ENCODE results near the gene SPPL2A.

SPPL2A gene

DNA sequence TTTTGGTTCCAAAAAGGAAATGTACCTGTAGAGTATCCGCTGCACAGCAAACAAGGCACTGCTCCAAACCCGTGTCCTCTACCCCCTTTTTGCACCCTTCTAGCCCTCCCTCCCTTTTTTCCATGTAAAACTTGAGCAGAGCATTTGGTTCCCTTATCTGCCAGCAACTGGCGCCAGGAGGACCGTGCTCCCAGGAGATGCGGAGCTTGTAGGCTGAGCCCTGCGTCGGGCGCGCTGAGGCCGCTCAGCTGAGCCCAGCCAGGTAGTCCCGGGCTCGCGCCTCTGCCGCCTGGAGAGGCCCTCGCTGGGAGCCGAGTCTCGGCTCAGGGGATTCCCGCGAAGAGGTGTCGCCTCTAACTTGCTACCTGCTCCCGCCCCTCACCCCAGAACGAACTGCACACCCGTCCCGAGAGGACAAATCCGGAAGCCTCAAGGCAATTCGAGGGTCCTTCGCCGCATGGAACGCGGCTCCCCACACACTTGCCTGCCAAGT, 79.5 kb downstream of the SPPL2A start:
- peak; percentile 52 for DNase-seq

DNA sequence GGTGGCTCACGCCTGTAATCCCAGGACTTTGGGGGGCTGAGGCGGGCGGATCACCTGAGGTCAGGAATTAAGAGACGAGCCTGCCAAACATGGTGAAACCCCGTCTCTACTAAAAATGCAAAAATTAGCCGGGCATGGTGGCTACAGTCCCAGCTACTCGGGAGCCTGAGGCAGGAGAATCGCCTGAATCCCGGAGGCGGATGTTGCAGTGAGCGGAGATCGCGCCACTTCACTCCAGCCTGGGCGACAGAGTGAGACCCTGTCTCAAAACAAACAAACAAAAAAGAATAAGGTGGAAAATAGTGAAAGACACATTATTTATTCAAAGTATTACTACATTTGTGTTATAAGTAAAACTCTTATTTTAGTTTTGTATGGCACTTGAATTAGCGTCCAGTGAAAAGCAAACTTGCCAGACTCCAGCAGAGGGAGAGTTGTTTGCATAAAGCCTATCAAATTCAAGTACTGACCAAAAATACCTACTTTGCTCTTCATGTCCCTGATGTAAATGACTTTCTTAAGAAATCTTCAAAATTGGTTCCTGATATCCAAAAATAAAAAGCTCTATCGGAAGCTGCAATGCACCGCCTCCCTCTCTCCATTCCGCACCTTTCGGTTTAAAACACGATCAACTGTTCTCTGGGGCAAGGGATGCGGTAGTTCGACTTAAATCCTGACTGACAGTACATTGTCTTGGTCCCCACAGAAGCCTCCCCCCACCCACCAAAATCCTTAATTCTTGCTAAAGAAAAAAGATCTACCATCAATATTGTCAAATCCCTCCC, 80.1 kb downstream of the SPPL2A start:
- no peak for DNase-seq

DNA sequence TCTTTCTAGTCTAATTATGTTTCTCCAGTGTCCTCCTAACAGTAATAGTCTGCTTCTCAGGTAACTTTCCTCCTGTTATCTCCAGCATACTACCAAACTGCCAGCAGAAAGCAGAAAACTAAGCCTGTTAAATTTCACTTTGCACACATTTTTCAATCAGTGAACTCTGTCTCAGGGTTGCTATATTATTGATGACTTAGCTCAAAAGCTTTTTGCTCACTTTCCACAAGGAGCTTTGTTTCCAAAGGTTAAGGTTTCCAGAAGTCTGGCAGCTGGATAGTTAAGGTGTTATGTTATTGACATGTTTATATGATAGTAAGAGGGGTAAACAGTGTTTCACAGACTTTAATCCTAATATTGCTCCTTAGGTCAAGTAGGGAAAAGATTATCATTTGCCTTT, 84.0 kb downstream of the SPPL2A start:
- DNase-seq: no peak

DNA sequence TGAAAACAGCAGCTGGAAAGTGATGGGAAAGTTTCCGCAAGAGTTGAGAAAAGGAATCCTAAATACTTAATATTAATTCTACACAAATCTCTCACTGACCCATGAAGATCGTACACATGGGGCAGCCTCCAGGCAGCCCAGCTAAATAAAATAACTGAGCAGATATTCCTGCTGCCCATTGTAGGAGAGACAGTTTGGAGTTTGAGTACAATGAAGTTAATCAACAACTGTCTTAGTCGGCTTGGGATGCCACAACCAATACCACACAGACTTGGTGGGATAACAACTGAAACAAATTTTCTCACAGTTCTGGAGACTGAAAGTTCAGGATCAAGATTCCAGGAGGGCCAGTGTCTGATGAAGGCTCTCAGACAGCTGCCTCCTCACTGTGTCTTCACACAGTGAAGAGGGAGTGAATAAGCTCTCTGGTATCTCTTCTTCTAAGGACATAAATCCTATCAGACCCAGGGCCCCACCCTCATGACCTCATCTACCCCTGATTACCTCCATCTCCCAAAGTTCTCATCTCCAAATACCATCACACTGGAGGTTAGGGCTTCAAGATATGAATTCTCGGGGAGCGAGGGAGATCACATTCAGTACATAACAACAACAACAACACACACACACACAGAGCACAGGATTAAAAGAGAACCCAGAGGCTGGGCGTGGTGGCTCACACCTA, 88.6 kb downstream of the SPPL2A start:
- DNase-seq: no peak

DNA sequence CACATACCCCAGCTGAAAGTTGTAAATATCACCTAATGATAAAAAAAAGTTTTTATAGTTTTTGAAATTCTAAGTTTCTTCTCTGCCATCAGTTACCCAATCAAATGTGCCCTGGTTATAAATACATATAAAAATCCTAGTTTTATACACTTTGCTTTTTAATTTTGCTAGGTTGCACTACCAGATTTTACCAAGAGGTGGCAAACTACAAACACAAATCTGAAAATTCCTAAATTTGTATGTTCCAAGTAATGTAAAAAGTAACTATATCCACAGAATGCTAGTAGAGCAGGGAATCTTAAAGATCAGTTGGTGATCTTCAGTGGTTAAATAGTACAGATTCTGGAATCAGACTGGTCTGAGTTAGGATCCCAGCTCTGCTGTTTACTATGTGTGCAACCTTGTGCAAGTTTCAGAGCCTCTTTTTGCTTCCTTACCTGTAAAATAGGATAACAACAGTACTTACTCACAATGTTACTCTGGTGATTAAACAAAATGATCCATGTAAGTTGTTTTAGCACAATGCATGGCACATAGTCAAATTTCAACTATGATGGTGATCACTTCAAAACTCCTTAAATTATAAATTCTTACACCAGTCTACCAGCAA, 89.9 kb downstream of the SPPL2A start:
- no peak for DNase-seq

DNA sequence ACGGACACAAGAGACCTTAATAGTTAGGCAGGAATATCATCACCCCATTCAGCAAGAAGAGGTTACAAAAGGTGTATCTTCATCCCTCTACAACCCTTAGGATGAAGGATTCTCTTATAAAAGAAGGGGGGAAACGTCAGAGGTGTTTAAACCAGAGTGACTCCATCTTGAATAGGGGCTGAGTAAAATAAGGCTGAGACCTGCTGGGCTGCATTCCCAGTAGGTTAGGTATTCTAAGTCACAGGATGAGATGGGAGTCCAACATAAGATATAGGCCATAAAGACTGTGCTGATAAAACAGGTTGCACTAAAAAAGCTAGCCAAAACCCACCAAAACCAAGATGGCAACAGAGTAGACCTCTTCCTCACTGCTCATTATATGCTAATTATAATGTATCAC, 95.4 kb downstream of the SPPL2A start:
- no peak for DNase-seq

DNA sequence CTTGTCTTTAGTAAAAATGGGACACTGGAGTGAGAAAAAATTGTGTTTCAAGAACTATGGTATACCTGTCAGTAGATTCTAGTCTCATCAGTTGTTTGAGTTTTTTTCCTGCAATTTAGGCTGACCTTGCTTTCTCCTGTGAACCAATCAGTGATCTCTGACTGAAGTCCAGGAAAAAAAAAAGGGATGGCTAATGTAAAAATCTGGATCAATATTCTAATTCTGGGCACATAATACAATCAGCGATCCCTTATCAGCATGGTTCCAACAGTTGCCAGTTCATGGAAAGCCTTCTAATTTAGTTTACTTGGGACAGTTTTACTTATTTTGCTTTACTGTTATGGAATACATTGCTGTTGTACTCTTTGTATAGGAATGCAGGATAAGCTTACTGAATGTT, 95.9 kb downstream of the SPPL2A start:
- no peak for DNase-seq

DNA sequence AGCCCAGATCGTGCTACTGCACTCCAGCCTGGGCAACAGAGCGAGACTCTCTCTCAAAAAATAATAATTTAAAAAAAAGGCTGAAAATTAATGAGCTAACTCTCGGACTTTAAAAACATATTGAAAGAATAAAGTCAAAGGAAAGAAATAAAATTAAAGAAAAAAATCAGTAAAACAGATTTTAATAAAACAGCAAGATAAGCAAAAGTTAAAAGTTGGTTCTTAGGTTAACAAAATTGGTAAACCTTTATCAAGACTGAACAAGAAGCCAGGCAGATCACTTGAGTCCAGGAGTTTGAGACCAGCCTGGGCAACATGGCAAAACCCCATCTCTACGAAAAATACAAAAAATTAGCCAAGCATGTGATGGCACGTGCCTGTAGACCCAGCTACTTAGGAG, 99.6 kb downstream of the SPPL2A start:
- DNase-seq: no peak

DNA sequence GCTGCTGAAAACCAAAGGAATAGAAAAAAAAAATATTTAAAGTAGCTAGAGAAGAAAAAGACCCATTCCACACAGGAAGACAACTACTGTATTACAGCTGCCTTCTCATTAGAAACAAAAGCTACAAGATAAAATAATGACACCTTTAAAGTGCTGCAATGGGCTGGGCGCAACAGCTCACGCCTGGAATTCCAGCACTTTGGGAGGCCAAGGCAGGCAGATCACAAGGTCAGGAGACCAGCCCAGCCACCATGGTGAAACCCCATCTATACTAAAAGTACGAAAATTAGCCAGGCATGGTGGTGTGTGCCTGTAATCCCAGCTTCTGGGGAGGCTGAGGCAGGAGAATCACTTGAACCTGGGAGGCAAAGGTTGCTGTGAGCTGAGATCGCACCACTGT, 110.0 kb downstream of the SPPL2A start:
- no peak for DNase-seq

DNA sequence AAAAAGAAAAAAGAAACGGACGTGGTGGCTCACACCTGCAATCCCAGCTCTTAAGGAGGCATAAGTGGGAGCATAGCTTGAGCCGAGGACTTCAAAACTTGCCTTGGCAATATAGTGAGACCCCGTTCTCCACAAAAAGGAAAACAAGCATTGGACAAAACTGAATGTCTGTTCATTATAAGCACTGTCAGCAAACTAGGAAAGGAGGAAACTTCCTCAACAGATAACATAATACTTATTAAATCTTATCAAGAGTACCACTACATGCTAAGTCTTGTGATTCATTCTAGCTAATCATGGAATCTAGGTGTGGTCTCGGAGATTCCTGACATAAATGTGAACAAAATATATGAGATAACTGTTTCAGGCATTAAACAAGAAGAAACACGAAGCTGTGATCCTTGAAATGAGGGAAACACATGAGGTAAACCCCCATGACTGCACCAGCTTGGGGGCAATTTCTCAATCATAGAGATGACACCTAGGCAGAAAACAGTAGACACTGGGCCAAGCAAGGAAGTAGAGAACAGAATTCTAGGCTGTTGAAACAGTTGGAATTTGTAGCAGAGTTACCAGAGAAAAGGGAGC, 112.3 kb downstream of the SPPL2A start:
- DNase-seq: no peak

DNA sequence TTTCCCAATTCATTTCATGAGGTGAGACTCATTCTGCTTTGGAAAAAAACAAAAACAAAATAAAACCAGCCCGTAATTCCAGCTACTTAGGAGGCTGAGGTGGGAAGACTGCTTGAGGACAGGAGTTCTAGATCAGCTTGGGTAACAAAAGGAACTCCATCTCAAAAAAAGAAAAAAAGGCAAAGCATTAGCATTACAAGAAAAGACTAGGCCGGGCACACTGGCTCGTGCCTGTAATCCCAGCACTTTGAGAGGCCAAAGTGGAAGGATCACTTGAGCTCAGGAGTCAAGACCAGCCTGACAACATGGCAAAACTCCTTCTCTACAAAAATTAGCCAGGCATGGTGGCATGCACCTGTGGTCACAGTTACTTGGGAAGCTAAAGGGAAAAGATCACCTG, 112.8 kb downstream of the SPPL2A start:
- no peak for DNase-seq
